ENCODE results near the gene STOML1. TPM values are rescaled to one million over a fixed set of nuclear protein-coding genes. Genes with fewer than 3 reads are reported as not detected.

STOML1 gene
- total RNA-seq, 2 experiments from 2014 or later, result 8.0 to 8.9 TPM

GRCh38 chr15:73983773-73984172 lies 8.3 kb downstream of the STOML1 start:
- Histone ChIP-seq H3K9me2 (ENCODE audit: insufficient read depth, low read length) (no peaks in the 10 kb centered on the region), H3K4me2 (ENCODE audit: low read length) (no peak overlapping the region), H3K79me2 (ENCODE audit: insufficient read depth, low read depth, low read length) (no peaks in the 10 kb centered on the region), H4K20me1 (ENCODE audit: insufficient read depth, low read length) (no peaks in the 10 kb centered on the region; the same call in 1 of the 2 replicates), H3K4me3 (ENCODE audit: low read depth, low read length, poor library complexity, severe bottlenecking) (no peak overlapping the region), H3K4me1 (ENCODE audit: insufficient read depth, low read length, poor library complexity, severe bottlenecking) (peaks cover 3% of the 10 kb centered on the region), H3K9me3 (ENCODE audit: low read length) (no peaks in the 10 kb centered on the region), H3K36me3 (ENCODE audit: insufficient read depth, low read length) (no peaks in the 10 kb centered on the region), H3K27ac (ENCODE audit: low read depth, low read length, poor library complexity, severe bottlenecking) (no peak overlapping the region), H2AFZ (ENCODE audit: low read length) (no peak overlapping the region)
- no peak for DNase-seq (ENCODE audit: low spot score)
- TF ChIP-seq EZH2phosphoT487 (IDR thresholded peaks at IDR 0.05; ENCODE audit: borderline replicate concordance, low read depth, low read length), result no peak
- TF ChIP-seq, protein P1, sequence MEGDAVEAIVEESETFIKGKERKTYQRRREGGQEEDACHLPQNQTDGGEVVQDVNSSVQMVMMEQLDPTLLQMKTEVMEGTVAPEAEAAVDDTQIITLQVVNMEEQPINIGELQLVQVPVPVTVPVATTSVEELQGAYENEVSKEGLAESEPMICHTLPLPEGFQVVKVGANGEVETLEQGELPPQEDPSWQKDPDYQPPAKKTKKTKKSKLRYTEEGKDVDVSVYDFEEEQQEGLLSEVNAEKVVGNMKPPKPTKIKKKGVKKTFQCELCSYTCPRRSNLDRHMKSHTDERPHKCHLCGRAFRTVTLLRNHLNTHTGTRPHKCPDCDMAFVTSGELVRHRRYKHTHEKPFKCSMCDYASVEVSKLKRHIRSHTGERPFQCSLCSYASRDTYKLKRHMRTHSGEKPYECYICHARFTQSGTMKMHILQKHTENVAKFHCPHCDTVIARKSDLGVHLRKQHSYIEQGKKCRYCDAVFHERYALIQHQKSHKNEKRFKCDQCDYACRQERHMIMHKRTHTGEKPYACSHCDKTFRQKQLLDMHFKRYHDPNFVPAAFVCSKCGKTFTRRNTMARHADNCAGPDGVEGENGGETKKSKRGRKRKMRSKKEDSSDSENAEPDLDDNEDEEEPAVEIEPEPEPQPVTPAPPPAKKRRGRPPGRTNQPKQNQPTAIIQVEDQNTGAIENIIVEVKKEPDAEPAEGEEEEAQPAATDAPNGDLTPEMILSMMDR (conservative IDR thresholded peaks at IDR 0.05; ENCODE audit: low read length), result no peak
- intact Hi-C loops (cut with micrococcal nuclease; ENCODE audit: unreplicated experiment), result no loop called here
- CTCF ChIA-PET (ENCODE audit: unreplicated experiment), result no interaction called here
- POLR2A ChIA-PET, result no interaction called here
- no TSS peak for BruUV-seq (replicated peaks)

GRCh38 chr15:73983211-73983727 lies 8.8 kb downstream of the STOML1 start:
- no peaks in the 10 kb centered on the region; the same call in 1 of the 2 replicates for H4K20me1 ChIP-seq (ENCODE audit: insufficient read depth, low read length)
- intact Hi-C loops (cut with micrococcal nuclease; ENCODE audit: unreplicated experiment), result no loop called here
- ChIA-PET CTCF (ENCODE audit: unreplicated experiment) (no interaction called here), POLR2A (no interaction called here)
- no peak for TF ChIP-seq EZH2phosphoT487 (IDR thresholded peaks at IDR 0.05; ENCODE audit: borderline replicate concordance, low read depth, low read length)
- TF ChIP-seq, protein P1 (conservative IDR thresholded peaks at IDR 0.05; ENCODE audit: low read length), result no peak
- no peaks in the 10 kb centered on the region for H3K9me3 ChIP-seq (ENCODE audit: low read length)
- no peak overlapping the region for H2AFZ ChIP-seq (ENCODE audit: low read length)
- no peaks in the 10 kb centered on the region for H3K79me2 ChIP-seq (ENCODE audit: insufficient read depth, low read depth, low read length)
- no peak for DNase-seq (ENCODE audit: low spot score)
- H3K36me3 ChIP-seq (ENCODE audit: insufficient read depth, low read length), result no peaks in the 10 kb centered on the region
- BruUV-seq (replicated peaks), result no TSS peak
- no peak overlapping the region for H3K4me3 ChIP-seq (ENCODE audit: low read depth, low read length, poor library complexity, severe bottlenecking)
- no peak overlapping the region for H3K27ac ChIP-seq (ENCODE audit: low read depth, low read length, poor library complexity, severe bottlenecking)
- peaks cover 3% of the 10 kb centered on the region for H3K4me1 ChIP-seq (ENCODE audit: insufficient read depth, low read length, poor library complexity, severe bottlenecking)
- no peak overlapping the region for H3K4me2 ChIP-seq (ENCODE audit: low read length)
- no peaks in the 10 kb centered on the region for H3K9me2 ChIP-seq (ENCODE audit: insufficient read depth, low read length)

GRCh38 chr15:73982222-73982962 lies 9.7 kb downstream of the STOML1 start:
- ChIA-PET CTCF (ENCODE audit: unreplicated experiment) (no interaction called here), POLR2A (no interaction called here)
- H3K4me2 ChIP-seq (ENCODE audit: low read length), result no peak overlapping the region

More at GRCh38 chr15:73982222-73982962, 9.7 kb downstream of the STOML1 start:
- no peaks in the 10 kb centered on the region for H3K36me3 ChIP-seq (ENCODE audit: insufficient read depth, low read length)
- no peaks in the 10 kb centered on the region for H3K79me2 ChIP-seq (ENCODE audit: insufficient read depth, low read depth, low read length)
- H4K20me1 ChIP-seq (ENCODE audit: insufficient read depth, low read length), result no peaks in the 10 kb centered on the region; the same call in 1 of the 2 replicates
- no peaks in the 10 kb centered on the region for H3K9me3 ChIP-seq (ENCODE audit: low read length)
- peaks cover 3% of the 10 kb centered on the region for H3K4me1 ChIP-seq (ENCODE audit: insufficient read depth, low read length, poor library complexity, severe bottlenecking)
- TF ChIP-seq, protein P1 (conservative IDR thresholded peaks at IDR 0.05; ENCODE audit: low read length), result no peak
- no peak for TF ChIP-seq EZH2phosphoT487 (IDR thresholded peaks at IDR 0.05; ENCODE audit: borderline replicate concordance, low read depth, low read length)
- H3K9me2 ChIP-seq (ENCODE audit: insufficient read depth, low read length), result no peaks in the 10 kb centered on the region
- DNase-seq (ENCODE audit: low spot score), result no peak
- intact Hi-C loops (cut with micrococcal nuclease; ENCODE audit: unreplicated experiment), result no loop called here
- no TSS peak for BruUV-seq (replicated peaks)
- no peak overlapping the region for H3K27ac ChIP-seq (ENCODE audit: low read depth, low read length, poor library complexity, severe bottlenecking)
- H3K4me3 ChIP-seq (ENCODE audit: low read depth, low read length, poor library complexity, severe bottlenecking), result no peak overlapping the region
- H2AFZ ChIP-seq (ENCODE audit: low read length), result no peak overlapping the region

Data from OCI-LY7 (cell line).